HG02870 (cell line): Measurements from ENCODE around the gene GPHN.
"Not testable (repeated sequence)": the region's sequence is repeated elsewhere in the genome, so short reads cannot be mapped to it uniquely, and the experiment has no call there.

Experiments
- ATAC-seq: cut with Tn5 transposase; IDR thresholded peaks from one replicate; pipeline ENCODE4 v1.9.1; 2021; ENCODE audit warnings: mild to moderate bottlenecking, moderate library complexity; ENCODE audit not compliant: unreplicated experiment

Gene GPHN

GRCh38 chr14:66758031-66758613, 250.2 kb downstream of the GPHN start:
- ATAC-seq = no peak

DNA sequence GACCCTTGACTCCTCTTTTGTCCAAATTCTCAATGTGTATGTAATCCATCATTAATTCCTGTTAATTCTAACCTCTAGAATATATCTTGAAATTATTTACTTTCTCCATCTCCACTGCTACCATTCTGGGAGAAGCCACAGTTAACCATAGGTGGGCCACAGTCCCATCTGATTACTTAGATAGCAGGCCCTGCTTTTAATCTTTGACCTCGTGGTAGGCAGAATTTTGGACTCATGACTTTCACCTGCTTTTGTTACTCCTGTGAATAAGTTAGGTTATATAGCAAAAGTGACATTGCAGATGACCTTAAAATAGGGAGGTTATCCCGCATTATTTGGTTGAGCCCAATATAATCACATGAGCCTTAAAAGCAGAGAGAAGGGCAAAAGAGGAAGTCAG, 264.2 kb downstream of the GPHN start:
- ATAC-seq = no peak

DNA sequence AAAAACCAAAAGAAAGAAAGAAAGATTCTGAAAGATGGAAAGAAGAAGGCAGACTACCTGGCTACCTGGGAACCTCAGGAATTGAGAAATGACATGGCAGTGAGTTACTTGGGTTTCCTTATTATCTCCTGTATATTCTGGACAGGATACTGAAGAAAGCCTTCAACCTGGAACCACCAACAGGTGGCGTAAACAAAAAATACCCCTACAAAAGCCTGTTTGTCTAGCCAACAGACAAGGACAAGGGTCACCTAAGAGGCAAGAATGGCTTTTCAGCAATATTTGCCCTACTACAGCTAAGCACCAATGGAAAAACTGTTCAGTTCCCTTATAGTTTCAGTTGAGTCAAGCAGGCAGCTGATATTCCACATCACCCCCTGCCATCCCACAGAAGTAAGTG, 274.9 kb downstream of the GPHN start:
- ATAC-seq = no peak

- no peak for ATAC-seq
Observed at GRCh38 chr14:66790101-66790500, 282.2 kb downstream of the GPHN start.

GRCh38 chr14:66802962-66803361, 295.0 kb downstream of the GPHN start:
- ATAC-seq = no peak

DNA sequence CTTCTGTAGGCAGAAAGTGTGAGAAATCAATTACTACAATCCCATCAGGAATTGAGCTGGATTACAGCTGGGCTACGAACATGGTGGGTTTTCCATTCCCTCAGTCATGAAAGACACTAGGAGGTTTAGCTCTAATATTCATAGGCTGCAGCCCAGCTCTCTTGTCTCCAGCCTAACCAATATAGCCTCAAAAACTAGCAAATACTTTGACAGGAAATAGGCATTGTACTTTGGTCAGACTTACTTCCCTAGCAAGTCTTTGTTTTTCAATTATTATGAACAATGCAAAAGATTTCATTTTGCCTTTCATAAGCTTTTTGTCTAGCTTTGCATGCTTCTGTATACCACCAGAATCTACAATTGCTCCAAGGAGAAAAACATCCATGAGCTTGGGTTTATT, 296.2 kb downstream of the GPHN start:
- no peak for ATAC-seq

- no peak for ATAC-seq
Observed at GRCh38 chr14:66813636-66814035, 305.7 kb downstream of the GPHN start.

DNA sequence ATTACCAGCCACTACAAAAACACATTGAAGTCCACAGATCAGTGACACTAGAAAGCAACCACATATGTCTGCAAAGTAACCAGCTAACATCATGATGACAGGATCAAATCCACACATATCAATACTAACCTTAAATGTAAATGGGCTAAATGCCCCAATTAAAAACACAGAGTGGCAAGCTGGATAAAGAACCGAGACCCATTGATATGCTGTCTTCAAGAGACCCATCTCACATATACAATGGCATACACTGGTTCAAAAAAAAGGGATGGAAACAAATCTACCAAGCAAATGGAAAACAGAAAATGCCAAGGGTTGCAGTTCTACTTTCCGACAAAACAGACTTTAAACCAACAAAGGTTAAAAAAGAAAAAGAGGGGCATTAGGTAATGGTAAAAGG, 307.7 kb downstream of the GPHN start:
- ATAC-seq = no peak

DNA sequence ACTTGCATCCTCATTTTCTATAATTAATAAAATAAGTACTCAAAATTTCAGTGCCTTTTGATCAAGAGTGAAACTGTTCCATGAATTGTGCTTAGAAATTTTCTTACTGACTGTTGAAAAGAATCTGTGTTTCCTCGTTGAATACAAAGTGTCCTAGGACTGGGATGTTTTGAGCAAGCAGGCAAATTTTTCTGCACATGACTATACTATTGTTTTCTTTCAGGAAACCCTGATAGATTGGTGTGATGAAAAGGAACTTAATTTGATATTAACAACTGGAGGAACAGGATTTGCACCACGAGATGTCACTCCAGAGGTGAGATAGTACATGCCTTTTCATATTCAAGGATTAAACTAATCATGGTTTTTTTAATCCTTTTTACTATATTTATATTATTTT, 316.3 kb downstream of the GPHN start:
- ATAC-seq = no peak

DNA sequence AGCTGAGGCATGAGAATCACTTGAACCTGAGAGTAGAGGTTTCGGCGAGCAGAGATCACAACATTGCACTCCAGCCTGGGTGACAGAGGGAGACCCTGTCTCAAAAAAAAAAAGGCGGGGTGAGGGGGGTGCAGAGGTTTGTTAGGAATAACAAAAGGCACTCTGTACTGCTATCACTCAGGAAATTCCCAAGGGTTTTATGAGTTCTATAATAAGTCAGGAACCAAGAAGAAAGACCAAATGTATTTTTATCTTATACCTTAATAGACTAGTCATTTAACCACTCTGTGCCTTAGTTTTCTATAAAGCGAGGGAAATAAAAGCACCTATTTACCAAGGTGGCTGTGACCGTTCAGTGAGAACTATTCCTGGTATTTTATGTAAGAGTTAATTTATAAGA, 319.2 kb downstream of the GPHN start:
- no peak for ATAC-seq

- ATAC-seq = no peak
Observed at GRCh38 chr14:66831173-66831572, 323.2 kb downstream of the GPHN start.

- ATAC-seq = no peak
Observed at GRCh38 chr14:66833816-66834215, 325.9 kb downstream of the GPHN start.

- not testable (repeated sequence) for ATAC-seq
Observed at GRCh38 chr14:66837436-66837835, 329.5 kb downstream of the GPHN start.

- ATAC-seq = no peak
Observed at GRCh38 chr14:66842911-66843512, 335.1 kb downstream of the GPHN start.

- ATAC-seq = no peak
Observed at GRCh38 chr14:66850258-66850888, 342.4 kb downstream of the GPHN start.

DNA sequence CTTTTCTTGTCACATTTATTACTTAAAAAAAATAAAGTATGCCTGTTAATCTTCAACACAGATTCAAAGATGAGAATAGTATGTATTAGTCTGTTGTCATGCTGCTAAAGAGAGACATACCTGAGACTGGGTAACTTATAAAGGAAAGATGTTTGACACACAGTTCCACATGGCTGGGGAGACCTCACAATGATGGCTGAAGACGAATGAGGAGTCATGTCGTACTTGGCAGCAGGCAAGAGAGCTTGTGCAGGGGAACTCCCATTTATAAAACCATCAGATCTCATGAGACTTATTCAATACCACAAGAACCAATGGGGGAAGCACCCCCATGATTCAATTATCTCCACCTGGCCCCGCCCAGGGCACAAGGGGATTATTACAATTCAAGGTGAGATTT, 345.4 kb downstream of the GPHN start:
- no peak for ATAC-seq

DNA sequence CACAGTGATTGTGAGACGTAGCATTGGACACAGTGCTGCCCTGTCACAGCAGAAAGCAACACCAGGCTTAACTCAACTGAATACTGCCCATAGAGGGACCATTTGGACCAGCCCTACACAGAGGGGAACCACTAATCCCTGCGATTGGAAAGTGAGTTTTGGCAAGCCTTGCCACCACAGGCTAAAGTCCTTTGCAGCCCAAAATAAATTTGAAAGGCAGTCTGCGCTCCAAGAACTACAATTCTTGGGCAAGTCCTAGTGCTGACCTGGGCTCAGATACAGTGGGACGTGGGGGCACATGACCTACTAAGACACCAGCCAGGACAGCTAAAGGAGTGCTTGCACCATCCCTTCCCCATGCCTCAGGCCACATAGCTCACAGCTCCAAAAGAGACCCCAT, 349.9 kb downstream of the GPHN start:
- no peak for ATAC-seq

- no peak for ATAC-seq
Observed at GRCh38 chr14:66859063-66859671, 351.2 kb downstream of the GPHN start.

- ATAC-seq = no peak
Observed at GRCh38 chr14:66881596-66881995, 373.6 kb downstream of the GPHN start.

GRCh38 chr14:66884149-66884548, 376.2 kb downstream of the GPHN start:
- ATAC-seq = no peak

GRCh38 chr14:66900719-66901118, 392.8 kb downstream of the GPHN start:
- ATAC-seq = no peak

GRCh38 chr14:66910311-66910840, 402.4 kb downstream of the GPHN start:
- no peak for ATAC-seq
